Lung (tissue), 16 donors: Measurements from ENCODE around the gene VCP. TPM values are rescaled to one million over a fixed set of nuclear protein-coding genes. Genes with fewer than 3 reads are reported as not detected.
A peak's percentile ranks its signal among the peaks of the same experiment; 100 is the strongest.

ENCODE experiments used
- ATAC-seq: fragments of 200-7000 bp; cut with Tn5 transposase; one replicate; pipeline ENCODE4 v1.9.1; 2020; ENCODE audit warnings: moderate number of reproducible peaks; ENCODE audit not compliant: insufficient read depth, low FRiP score
- DNase-seq, 3 donors: peaks; one replicate each; pipeline ENCODE4 v3.0.0-alpha.2; 2013 to 2017
- H3K27ac ChIP-seq, 2 donors: one replicate each; pipeline ENCODE4 v1.5.1; 2013; ENCODE audit warnings: mild to moderate bottlenecking in 2 of 2, moderate library complexity in 2 of 2, control low read depth in 1 of 2, inconsistent platforms in 1 of 2, low read depth in 1 of 2, low read length in 1 of 2
- H3K27me3 ChIP-seq, 3 donors: one replicate each; pipeline ENCODE4 v1.5.1; 2013; ENCODE audit warnings: low read length in 2 of 3; ENCODE audit not compliant: control insufficient read depth in 3 of 3, insufficient read depth in 3 of 3
- H3K36me3 ChIP-seq, 4 donors: one replicate each; pipeline ENCODE4 v1.5.1; 2013; ENCODE audit warnings: low read length in 4 of 4, mild to moderate bottlenecking in 1 of 4, moderate library complexity in 1 of 4; ENCODE audit not compliant: control insufficient read depth in 4 of 4, insufficient read depth in 4 of 4
- H3K4me1 ChIP-seq, 5 donors: one replicate each; pipeline ENCODE4 v1.5.1; 2013; ENCODE audit warnings: low read length in 5 of 5, mild to moderate bottlenecking in 2 of 5, moderate library complexity in 1 of 5; ENCODE audit not compliant: control insufficient read depth in 5 of 5, insufficient read depth in 5 of 5
- H3K4me3 ChIP-seq: one replicate; pipeline ENCODE4 v1.5.1; 2013; ENCODE audit warnings: mild to moderate bottlenecking, control low read depth, moderate library complexity
- H3K9ac ChIP-seq, 2 donors: one replicate each; pipeline ENCODE4 v1.5.1; 2013; ENCODE audit warnings: low read length in 2 of 2, control low read depth in 1 of 2; ENCODE audit not compliant: insufficient read depth in 1 of 2
- H3K9me3 ChIP-seq, 4 donors: one replicate each; pipeline ENCODE4 v1.5.1; 2013; ENCODE audit warnings: low read length in 3 of 4, mild to moderate bottlenecking in 1 of 4, moderate library complexity in 1 of 4; ENCODE audit not compliant: control insufficient read depth in 4 of 4, insufficient read depth in 3 of 4
- CTCF ChIP-seq: IDR thresholded peaks from 2 replicates; pipeline ENCODE4 v1.5.1; 2012; ENCODE audit warnings: mild to moderate bottlenecking; ENCODE audit errors: control extremely low read depth, extremely low read depth
- WGBS, 2 donors: extraction: QIAGEN DNeasy Blood & Tissue Kit; methylation state at CpG; one replicate each; pipeline ENCODE4 v1.1.7; 2013; 5-methylcytosine and 5-hydroxymethylcytosine counted together
- long read RNA-seq, 5 donors: transcript quantifications; one replicate each; lab custom pipeline, GENCODE V29; 2026
- polyA plus RNA-seq, 2 donors: library from polyadenylated mRNA; stranded (reverse); fragments of 200-250 nt; gene quantifications; one replicate each; pipeline ENCODE4 v1.2.1, GENCODE V29; 2013
- total RNA-seq, 2 donors: library from RNA; depleted of rRNA in 1 of 2; stranded (reverse); fragments of >200 nt in 1 of 2; gene quantifications; one replicate each; pipeline ENCODE4 v1.2.1, GENCODE V29; 2014 to 2021
- donor health status: control.
- donor health status: control.
- donor health status: Bipolar disorder and iron deficiency.
- donor health status: healthy.
- donor health status: DM: yes; HTN: yes; CAD: no.

Gene VCP
- 100 to 1,000 TPM; 164 to 249 TPM for total RNA-seq
- 100 to 1,000 TPM in 1 of 2 donors, 10 to 100 TPM in 1; 58.5 to 193 TPM for polyA plus RNA-seq
- long read RNA-seq, donor 1, full-length matches to known transcripts: 55 of 100 reads
- long read RNA-seq, donor 1, partial matches to known transcripts: 38 of 100 reads
- long read RNA-seq, donor 1, other reads (novel, unspliced or antisense): 7 of 100 reads
- long read RNA-seq, donor 2, full-length matches to known transcripts: 14 of 23 reads
- long read RNA-seq, donor 2, partial matches to known transcripts: 9 of 23 reads
- long read RNA-seq, donor 2, other reads (novel, unspliced or antisense): 0 of 23 reads
- long read RNA-seq, donor 3, full-length matches to known transcripts: 18 of 31 reads
- long read RNA-seq, donor 3, partial matches to known transcripts: 13 of 31 reads
- long read RNA-seq, donor 3, other reads (novel, unspliced or antisense): 0 of 31 reads
- long read RNA-seq, donor 4, full-length matches to known transcripts: 10 of 40 reads
- long read RNA-seq, donor 4, partial matches to known transcripts: 30 of 40 reads
- long read RNA-seq, donor 4, other reads (novel, unspliced or antisense): 0 of 40 reads
- long read RNA-seq, donor 5, full-length matches to known transcripts: 40 of 177 reads
- long read RNA-seq, donor 5, partial matches to known transcripts: 126 of 177 reads
- long read RNA-seq, donor 5, other reads (novel, unspliced or antisense): 11 of 177 reads

DNA sequence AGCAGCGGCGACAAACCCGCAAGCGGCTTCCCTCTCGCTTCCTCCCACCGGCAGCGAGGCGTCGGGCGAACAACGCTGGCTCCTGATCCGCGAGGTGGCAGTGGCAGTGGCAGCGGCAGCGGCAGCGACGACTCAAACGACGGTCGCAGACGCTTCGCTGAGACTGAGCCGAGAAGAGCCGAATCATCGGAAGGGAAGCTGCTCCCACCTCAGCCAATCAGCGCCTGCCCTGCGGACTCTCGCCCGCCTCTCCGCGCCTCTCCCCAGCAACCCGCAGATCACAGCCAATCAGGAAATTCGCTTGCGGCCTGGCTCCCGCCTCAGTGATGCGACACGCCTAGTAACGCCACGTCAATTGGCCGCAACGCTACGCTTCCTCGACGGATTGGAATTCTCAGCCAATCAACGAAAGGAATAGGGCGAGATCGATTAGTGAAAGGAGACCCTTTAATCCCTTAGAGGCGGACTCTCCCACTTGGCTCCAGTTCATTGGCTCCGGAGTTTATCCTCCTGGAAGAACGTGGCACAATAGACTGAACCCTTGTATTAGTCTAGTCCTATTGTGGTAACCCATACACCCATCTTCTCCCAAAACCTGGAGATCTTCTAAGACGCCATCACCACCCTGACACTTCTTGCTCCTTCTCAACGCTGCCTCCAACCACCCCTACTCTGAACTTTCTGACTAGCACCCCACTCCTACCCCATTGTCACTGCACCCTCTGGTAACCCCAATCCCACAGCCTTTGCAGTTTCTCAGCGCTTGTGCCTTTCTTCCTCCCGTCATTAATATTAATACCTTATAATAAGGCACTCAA lies at the start of gene VCP:
TSS of gene VCP (minus strand) at position 165 of the 818 bp plus-strand sequence. CDS start 272 bp downstream, outside the sequence.
- Histone ChIP-seq H3K4me3 (peak within 1 kb of the TSS; percentile 95), H3K27ac (peak within 1 kb of the TSS; percentile 100), H3K27me3 (no peaks in the 10 kb centered on the region), H3K4me1 (peaks cover 6 to 23% (median 18%) of the 10 kb centered on the region in 5 donors), H3K9ac (peak within 1 kb of the TSS; percentile 82 to 93), H3K36me3 (peaks cover 5 to 32% (median 17%) of the 10 kb centered on the region in 4 donors), H3K9me3 (no peaks in the 10 kb centered on the region)
- peak; percentile 99 to 100 (median 100) for DNase-seq
- ATAC-seq: peak; percentile 97
- no peak for TF ChIP-seq CTCF
- WGBS, 2 donors: 5 to 7% methylated on average over 46 to 54 of the region's 54 CpGs

DNA sequence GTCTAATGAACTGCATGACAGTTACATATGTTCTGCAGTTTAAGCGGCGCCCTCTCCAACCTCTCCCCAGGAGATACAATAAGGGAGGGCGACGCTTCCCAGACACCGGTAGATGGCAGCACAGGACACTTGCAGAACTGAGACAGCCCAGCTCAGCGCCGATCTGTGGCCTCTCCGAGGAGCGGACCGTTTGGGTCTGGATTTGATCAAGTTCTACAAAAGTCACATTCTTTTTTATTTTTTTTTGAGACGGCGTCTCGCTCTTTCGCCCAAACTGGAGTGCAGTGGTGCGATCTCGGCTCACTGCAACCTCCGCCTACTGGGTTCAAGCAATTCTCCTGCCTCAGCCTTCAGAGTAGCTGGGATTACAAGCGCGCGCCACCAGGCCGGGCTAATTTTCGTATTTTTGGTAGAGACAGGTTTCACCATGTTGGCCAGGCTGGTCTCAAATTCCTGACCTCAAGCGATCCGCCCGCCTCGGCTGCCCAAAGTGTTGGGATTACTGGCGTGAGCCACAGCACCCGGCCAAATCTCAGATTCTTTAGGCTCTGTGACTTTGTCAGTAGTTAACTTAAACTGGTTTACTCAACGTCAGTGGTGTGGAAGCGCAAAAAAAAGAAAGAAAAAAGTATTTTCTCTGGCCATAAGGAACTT lies 44.6 kb upstream of the VCP start:
- Histone ChIP-seq H3K27ac (peak overlapping the region; percentile 34 to 90), H3K4me1 (peaks cover 12 to 31% (median 19%) of the 10 kb centered on the region in 5 donors), H3K4me3 (no peak overlapping the region), H3K9ac (peak overlapping the region in 1 of 2 donors; percentile 71), H3K27me3 (no peaks in the 10 kb centered on the region), H3K9me3 (no peaks in the 10 kb centered on the region), H3K36me3 (no peaks in the 10 kb centered on the region)
- peak; percentile 95 for TF ChIP-seq CTCF
- ATAC-seq (peak; percentile 72), DNase-seq (peak; percentile 92 to 96 (median 95))
- WGBS, 2 donors: 21 to 28% methylated on average over 30 of the region's 30 CpGs

DNA sequence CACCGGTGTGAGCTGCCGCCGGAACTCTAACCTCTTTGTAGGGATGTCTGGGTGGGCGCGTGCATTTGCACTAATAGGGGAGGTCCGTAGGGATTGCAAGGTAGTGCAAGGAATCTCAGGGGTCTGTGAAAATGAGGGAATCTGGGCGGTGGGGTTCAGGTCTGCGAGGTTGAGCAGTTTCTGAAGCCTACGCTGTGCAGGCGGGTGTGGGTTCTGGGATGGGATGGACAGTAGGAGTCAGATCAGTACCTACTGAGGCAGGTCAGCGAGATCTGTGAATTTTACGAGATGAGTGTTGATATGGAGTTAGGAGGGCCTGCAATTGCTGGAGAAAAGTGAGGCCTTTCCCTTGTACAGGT lies 44.1 kb upstream of the VCP start:
- H3K9ac ChIP-seq: peak overlapping the region in 1 of 2 donors; percentile 19

More for the DNA sequence above, 44.1 kb upstream of the VCP start:
- DNase-seq (no peak), ATAC-seq (no peak)
- Histone ChIP-seq H3K36me3 (no peaks in the 10 kb centered on the region), H3K9me3 (no peaks in the 10 kb centered on the region), H3K27me3 (no peaks in the 10 kb centered on the region), H3K4me1 (peaks cover 14 to 35% (median 24%) of the 10 kb centered on the region in 5 donors), H3K4me3 (no peak overlapping the region), H3K27ac (peak overlapping the region; percentile 24 to 90)
- TF ChIP-seq CTCF: no peak
- 0 to 1% methylated on average over 12 of the region's 12 CpGs for WGBS, 2 donors
